ENCODE data around the gene RHAG. TPM values are rescaled to one million over a fixed set of nuclear protein-coding genes. Genes with fewer than 3 reads are reported as not detected.

RHAG gene
- total and polyA plus RNA-seq, 2 experiments from 2014 or later, result not detected

GRCh38 chr6:49563006-49563886, 73.4 kb downstream of the RHAG start:
- H3K9me2 ChIP-seq (ENCODE audit: insufficient read depth), result no peaks in the 10 kb centered on the region
- peak; percentile 57; the same call in 2 of the 3 replicates for ATAC-seq
- no peaks in the 10 kb centered on the region for H3K4me1 ChIP-seq (ENCODE audit: insufficient read depth)
- Mint-ChIP-seq H3K9me3 (no peaks in the 10 kb centered on the region; the same call in 1 of the 3 replicates), H3K36me3 (ENCODE audit: low read depth) (peaks cover 9% of the 10 kb centered on the region; the same call in 2 of the 3 replicates), H3K4me1 (no peaks in the 10 kb centered on the region), H3K27me3 (ENCODE audit: insufficient read depth, low read depth, poor library complexity) (peaks cover 9% of the 10 kb centered on the region), H3K4me3 (no peak overlapping the region), H3K27ac (no peak overlapping the region)
- no peak overlapping the region for H2AFZ ChIP-seq
- no peak overlapping the region for H3K4me3 ChIP-seq
- TF ChIP-seq CTCF (conservative IDR thresholded peaks at IDR 0.05; ENCODE audit: low read depth in 2 of 2) (no peak), EZH2phosphoT487 (IDR thresholded peaks at IDR 0.05; ENCODE audit: unreplicated experiment) (no peak), JUNB (IDR thresholded peaks at IDR 0.05; ENCODE audit: unreplicated experiment) (no peak), NANOG (IDR thresholded peaks at IDR 0.05; ENCODE audit: borderline replicate concordance) (no peak), ETS1 (IDR thresholded peaks at IDR 0.05) (no peak), CREB1 (CRISPR knock-in tag; IDR thresholded peaks at IDR 0.05; ENCODE audit: low read depth) (no peak), ZNF114 (CRISPR knock-in tag; IDR thresholded peaks at IDR 0.05) (no peak)
- no peaks in the 10 kb centered on the region for H3K36me3 ChIP-seq (ENCODE audit: insufficient read depth)
- H3F3A ChIP-seq (replicated peaks; ENCODE audit: low read depth), result no peaks in the 10 kb centered on the region
- no peak overlapping the region for H3K4me2 ChIP-seq
- H3K79me2 ChIP-seq (replicated peaks; ENCODE audit: insufficient read depth), result no peaks in the 10 kb centered on the region
- H3K27me3 ChIP-seq (ENCODE audit: insufficient read depth), result peaks cover 35% of the 10 kb centered on the region
- H3K27ac ChIP-seq (ENCODE audit: low read depth), result no peak overlapping the region
- peak; percentile 11 for DNase-seq (ENCODE audit: low spot score)
- H4K20me1 ChIP-seq (replicated peaks; ENCODE audit: insufficient read depth), result peaks cover 4% of the 10 kb centered on the region

GRCh38 chr6:49558238-49558637, 78.4 kb downstream of the RHAG start:
- peaks cover 85% of the 10 kb centered on the region for H3K27me3 ChIP-seq (ENCODE audit: insufficient read depth)
- Mint-ChIP-seq H3K27me3 (ENCODE audit: insufficient read depth, low read depth, poor library complexity) (peaks cover 22% of the 10 kb centered on the region), H3K27ac (no peak overlapping the region), H3K9me3 (no peaks in the 10 kb centered on the region; the same call in 2 of the 3 replicates), H3K4me1 (peaks cover 24% of the 10 kb centered on the region), H3K36me3 (ENCODE audit: low read depth) (peaks cover 40% of the 10 kb centered on the region), H3K4me3 (no peak overlapping the region)
- H3K4me2 ChIP-seq, result no peak overlapping the region
- peaks cover 10% of the 10 kb centered on the region for H3K4me1 ChIP-seq (ENCODE audit: insufficient read depth)
- no peak overlapping the region for H2AFZ ChIP-seq
- peaks cover 4% of the 10 kb centered on the region for H4K20me1 ChIP-seq (replicated peaks; ENCODE audit: insufficient read depth)
- no peak for TF ChIP-seq EZH2 (IDR thresholded peaks at IDR 0.05; ENCODE audit: low read depth, unreplicated experiment)
- TF ChIP-seq NANOG (IDR thresholded peaks at IDR 0.05; ENCODE audit: borderline replicate concordance), result no peak
- TF ChIP-seq STAT1 (IDR thresholded peaks at IDR 0.05; ENCODE audit: unreplicated experiment), result no peak
- no peak for TF ChIP-seq ETS1 (IDR thresholded peaks at IDR 0.05)
- no peak for TF ChIP-seq ZNF462 (CRISPR knock-in tag; IDR thresholded peaks at IDR 0.05)
- ATAC-seq (no peak), DNase-seq (ENCODE audit: low spot score) (no peak)
- no peak overlapping the region for H3K4me3 ChIP-seq
- H3K36me3 ChIP-seq (ENCODE audit: insufficient read depth), result no peaks in the 10 kb centered on the region
- H3F3A ChIP-seq (replicated peaks; ENCODE audit: low read depth), result no peaks in the 10 kb centered on the region
- 0 out of 2 replicates have a peak, but pooled peaks cover 8% of the 10 kb centered on the region for H3K79me2 ChIP-seq (replicated peaks; ENCODE audit: insufficient read depth)
- H3K27ac ChIP-seq (ENCODE audit: low read depth), result no peak overlapping the region
- H3K9me2 ChIP-seq (ENCODE audit: insufficient read depth), result no peaks in the 10 kb centered on the region

All from GM23338 (cell line).